ENCODE measurements around the gene SYF2. TPM values are rescaled to one million over a fixed set of nuclear protein-coding genes. Genes with fewer than 3 reads are reported as not detected.

The SYF2 gene
- total and polyA plus RNA-seq, 2 of the 13 experiments (the other 11 are each of a cell fraction or from before 2014, with no cell fraction given), result 17.8 to 34.1 TPM

DNA sequence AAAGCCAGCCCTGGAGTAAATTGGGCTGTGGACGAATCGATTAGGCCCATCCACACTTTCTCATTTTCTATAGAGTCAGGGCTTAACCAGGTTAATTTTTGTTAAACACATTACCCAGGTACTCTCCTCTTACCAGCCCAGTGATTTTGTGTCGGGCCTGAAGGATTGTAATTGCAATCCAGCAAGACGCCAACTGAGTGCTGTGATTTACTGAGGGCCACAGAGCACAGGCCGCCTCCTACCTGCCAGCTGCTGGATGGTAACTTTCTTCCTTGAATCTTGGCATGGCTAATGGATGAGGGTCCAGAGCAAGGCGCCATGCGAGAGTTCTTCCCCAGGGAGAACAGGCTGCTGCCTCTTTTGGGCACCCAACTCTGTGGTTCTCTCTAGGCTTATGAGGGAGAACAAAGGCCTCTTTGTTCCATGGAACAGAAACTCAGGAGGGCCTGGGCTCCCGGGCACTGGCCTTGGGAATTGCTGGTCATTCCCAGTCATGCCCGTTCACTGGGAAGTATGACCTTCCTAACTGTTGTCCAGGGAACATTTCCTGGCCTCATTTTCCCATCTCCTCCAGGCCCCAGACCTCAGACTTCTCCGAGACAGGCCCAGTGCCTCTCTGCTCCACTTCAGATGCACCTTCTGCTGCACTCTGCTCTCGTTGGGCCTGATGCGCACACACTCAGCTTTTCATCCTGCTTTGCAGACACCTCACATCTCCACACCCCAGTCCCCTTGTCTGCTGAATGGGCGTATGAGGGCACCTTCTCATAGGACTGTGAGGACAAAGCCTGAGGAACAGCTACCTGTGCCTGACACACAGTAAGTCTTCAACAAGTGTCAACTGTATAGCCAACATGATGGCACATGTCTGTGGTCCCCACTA is 57.3 kb downstream of the SYF2 start (continued):
- 0 out of 2 replicates have a peak, but pooled peaks have one; percentile 18 for TF ChIP-seq THRA (CRISPR knock-in tag; IDR thresholded peaks at IDR 0.05; ENCODE audit: borderline replicate concordance)
- TF ChIP-seq, protein P1, sequence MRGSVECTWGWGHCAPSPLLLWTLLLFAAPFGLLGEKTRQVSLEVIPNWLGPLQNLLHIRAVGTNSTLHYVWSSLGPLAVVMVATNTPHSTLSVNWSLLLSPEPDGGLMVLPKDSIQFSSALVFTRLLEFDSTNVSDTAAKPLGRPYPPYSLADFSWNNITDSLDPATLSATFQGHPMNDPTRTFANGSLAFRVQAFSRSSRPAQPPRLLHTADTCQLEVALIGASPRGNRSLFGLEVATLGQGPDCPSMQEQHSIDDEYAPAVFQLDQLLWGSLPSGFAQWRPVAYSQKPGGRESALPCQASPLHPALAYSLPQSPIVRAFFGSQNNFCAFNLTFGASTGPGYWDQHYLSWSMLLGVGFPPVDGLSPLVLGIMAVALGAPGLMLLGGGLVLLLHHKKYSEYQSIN (CRISPR knock-in tag; IDR thresholded peaks at IDR 0.05; ENCODE audit: borderline replicate concordance), result no peak
- TF ChIP-seq KDM3A (CRISPR knock-in tag; IDR thresholded peaks at IDR 0.05; ENCODE audit: low read depth), result no peak; the same call in 1 of the 2 replicates
- peak; percentile 27; the same call in 1 of the 2 replicates for TF ChIP-seq TGIF2 (CRISPR knock-in tag; IDR thresholded peaks at IDR 0.05)
- TF ChIP-seq ELF3 (CRISPR knock-in tag; IDR thresholded peaks at IDR 0.05), result peak; percentile 57
- TF ChIP-seq, protein P2, sequence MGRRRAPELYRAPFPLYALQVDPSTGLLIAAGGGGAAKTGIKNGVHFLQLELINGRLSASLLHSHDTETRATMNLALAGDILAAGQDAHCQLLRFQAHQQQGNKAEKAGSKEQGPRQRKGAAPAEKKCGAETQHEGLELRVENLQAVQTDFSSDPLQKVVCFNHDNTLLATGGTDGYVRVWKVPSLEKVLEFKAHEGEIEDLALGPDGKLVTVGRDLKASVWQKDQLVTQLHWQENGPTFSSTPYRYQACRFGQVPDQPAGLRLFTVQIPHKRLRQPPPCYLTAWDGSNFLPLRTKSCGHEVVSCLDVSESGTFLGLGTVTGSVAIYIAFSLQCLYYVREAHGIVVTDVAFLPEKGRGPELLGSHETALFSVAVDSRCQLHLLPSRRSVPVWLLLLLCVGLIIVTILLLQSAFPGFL (CRISPR knock-in tag; IDR thresholded peaks at IDR 0.05), result no peak
- 0 out of 2 replicates have a peak, but pooled peaks have one; percentile 61 for TF ChIP-seq ZZZ3 (CRISPR knock-in tag; IDR thresholded peaks at IDR 0.05; ENCODE audit: borderline replicate concordance)
- TF ChIP-seq, protein P3, sequence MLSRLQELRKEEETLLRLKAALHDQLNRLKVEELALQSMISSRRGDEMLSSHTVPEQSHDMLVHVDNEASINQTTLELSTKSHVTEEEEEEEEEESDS (CRISPR knock-in tag; IDR thresholded peaks at IDR 0.05; ENCODE audit: borderline replicate concordance), result no peak
- TF ChIP-seq ZNF709 (CRISPR knock-in tag; IDR thresholded peaks at IDR 0.05), result 0 out of 2 replicates have a peak, but pooled peaks have one; percentile 56
- peak; percentile 62; the same call in 1 of the 2 replicates for TF ChIP-seq ZMAT3 (CRISPR knock-in tag; conservative IDR thresholded peaks at IDR 0.05)
- TF ChIP-seq ZMYM3 (CRISPR knock-in tag; IDR thresholded peaks at IDR 0.05), result peak; percentile 78
- no peak for TF ChIP-seq RNF2 (conservative IDR thresholded peaks at IDR 0.05; ENCODE audit: low read depth)
- 0 out of 2 replicates have a peak, but pooled peaks have one; percentile 40 for TF ChIP-seq KDM4B (CRISPR knock-in tag; IDR thresholded peaks at IDR 0.05)
- TF ChIP-seq, protein P4, sequence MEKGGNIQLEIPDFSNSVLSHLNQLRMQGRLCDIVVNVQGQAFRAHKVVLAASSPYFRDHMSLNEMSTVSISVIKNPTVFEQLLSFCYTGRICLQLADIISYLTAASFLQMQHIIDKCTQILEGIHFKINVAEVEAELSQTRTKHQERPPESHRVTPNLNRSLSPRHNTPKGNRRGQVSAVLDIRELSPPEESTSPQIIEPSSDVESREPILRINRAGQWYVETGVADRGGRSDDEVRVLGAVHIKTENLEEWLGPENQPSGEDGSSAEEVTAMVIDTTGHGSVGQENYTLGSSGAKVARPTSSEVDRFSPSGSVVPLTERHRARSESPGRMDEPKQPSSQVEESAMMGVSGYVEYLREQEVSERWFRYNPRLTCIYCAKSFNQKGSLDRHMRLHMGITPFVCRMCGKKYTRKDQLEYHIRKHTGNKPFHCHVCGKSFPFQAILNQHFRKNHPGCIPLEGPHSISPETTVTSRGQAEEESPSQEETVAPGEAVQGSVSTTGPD (CRISPR knock-in tag; IDR thresholded peaks at IDR 0.05), result no peak
- peak; percentile 61; the same call in 1 of the 2 replicates for TF ChIP-seq ZNF343 (CRISPR knock-in tag; IDR thresholded peaks at IDR 0.05)
- no peak; the same call in 1 of the 2 replicates for TF ChIP-seq POLR2G (IDR thresholded peaks at IDR 0.05; ENCODE audit: low read depth, low read length)
- TF ChIP-seq, protein P5, sequence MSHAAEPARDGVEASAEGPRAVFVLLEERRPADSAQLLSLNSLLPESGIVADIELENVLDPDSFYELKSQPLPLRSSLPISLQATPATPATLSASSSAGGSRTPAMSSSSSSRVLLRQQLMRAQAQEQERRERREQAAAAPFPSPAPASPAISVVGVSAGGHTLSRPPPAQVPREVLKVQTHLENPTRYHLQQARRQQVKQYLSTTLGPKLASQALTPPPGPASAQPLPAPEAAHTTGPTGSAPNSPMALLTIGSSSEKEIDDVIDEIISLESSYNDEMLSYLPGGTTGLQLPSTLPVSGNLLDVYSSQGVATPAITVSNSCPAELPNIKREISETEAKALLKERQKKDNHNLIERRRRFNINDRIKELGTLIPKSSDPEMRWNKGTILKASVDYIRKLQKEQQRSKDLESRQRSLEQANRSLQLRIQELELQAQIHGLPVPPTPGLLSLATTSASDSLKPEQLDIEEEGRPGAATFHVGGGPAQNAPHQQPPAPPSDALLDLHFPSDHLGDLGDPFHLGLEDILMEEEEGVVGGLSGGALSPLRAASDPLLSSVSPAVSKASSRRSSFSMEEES (CRISPR knock-in tag; IDR thresholded peaks at IDR 0.05), result no peak
- no peak for TF ChIP-seq CBX2 (IDR thresholded peaks at IDR 0.05; ENCODE audit: low read depth, low read length)
- no peak for TF ChIP-seq CBX2 (CRISPR knock-in tag; IDR thresholded peaks at IDR 0.05; ENCODE audit: low read depth)
- peak; percentile 85 for TF ChIP-seq ZNF629 (CRISPR knock-in tag; conservative IDR thresholded peaks at IDR 0.05)
- TF ChIP-seq HDAC6 (IDR thresholded peaks at IDR 0.05; ENCODE audit: low read depth, low read length), result no peak
- no peak for TF ChIP-seq CHD2 (IDR thresholded peaks at IDR 0.05; ENCODE audit: low read depth, low read length)
- TF ChIP-seq TOPORS (CRISPR knock-in tag; IDR thresholded peaks at IDR 0.05), result 0 out of 2 replicates have a peak, but pooled peaks have one; percentile 27

Data from HepG2 (cell line).